Measurements from ENCODE around the gene DOCK10. TPM values are rescaled to one million over a fixed set of nuclear protein-coding genes. Genes with fewer than 3 reads are reported as not detected.

Gene DOCK10
- total RNA-seq, 1 experiment from 2014 or later = 28.9 TPM

GRCh38 chr2:224934526-224935188 is 107.6 kb downstream of the DOCK10 start:
- ChIA-PET POLR2A (ENCODE audit: unreplicated experiment) (no interaction called here), CTCF (no interaction called here)
- Histone ChIP-seq H3K4me3 (no peak overlapping the region), H3K9me3 (ENCODE audit: insufficient read depth, low read depth) (no peaks in the 10 kb centered on the region), H3K27ac (no peak overlapping the region), H3K27me3 (ENCODE audit: insufficient read depth, low read depth) (no peaks in the 10 kb centered on the region), H3K9me2 (ENCODE audit: insufficient read depth) (no peaks in the 10 kb centered on the region), H3K79me2 (ENCODE audit: low read depth) (no peaks in the 10 kb centered on the region), H3K36me3 (ENCODE audit: low read depth) (no peaks in the 10 kb centered on the region), H3K4me2 (no peak overlapping the region), H3F3A (ENCODE audit: insufficient read depth, low read depth) (no peaks in the 10 kb centered on the region), H3K4me1 (replicated peaks; ENCODE audit: insufficient read depth) (no peaks in the 10 kb centered on the region), H2AFZ (no peak overlapping the region), H4K20me1 (ENCODE audit: insufficient read depth) (no peaks in the 10 kb centered on the region)
- TF ChIP-seq EZH2 (IDR thresholded peaks at IDR 0.05; ENCODE audit: low read depth) = no peak
- no peak for TF ChIP-seq CTCF (conservative IDR thresholded peaks at IDR 0.05)
- DNase-seq = no peak
- intact Hi-C loops (cut with micrococcal nuclease; ENCODE audit: unreplicated experiment) = loop anchor here (5.0 kb wide), 2 partner anchors 68 to 728 kb away; no protein-coding TSS in a partner anchor
- BruUV-seq (replicated peaks) = no TSS peak

GRCh38 chr2:224933431-224933830 is 108.8 kb downstream of the DOCK10 start:
- no peak for TF ChIP-seq CTCF (conservative IDR thresholded peaks at IDR 0.05)
- TF ChIP-seq EZH2 (IDR thresholded peaks at IDR 0.05; ENCODE audit: low read depth) = no peak
- no TSS peak for BruUV-seq (replicated peaks)
- no peaks in the 10 kb centered on the region; the same call in 1 of the 2 replicates for H3K9me2 ChIP-seq (ENCODE audit: insufficient read depth)
- no peaks in the 10 kb centered on the region for H3K4me1 ChIP-seq (replicated peaks; ENCODE audit: insufficient read depth)
- no peaks in the 10 kb centered on the region for H3F3A ChIP-seq (ENCODE audit: insufficient read depth, low read depth)
- H3K4me2 ChIP-seq = no peak overlapping the region
- no peaks in the 10 kb centered on the region for H4K20me1 ChIP-seq (ENCODE audit: insufficient read depth)
- H3K27me3 ChIP-seq (ENCODE audit: insufficient read depth, low read depth) = no peaks in the 10 kb centered on the region
- H3K36me3 ChIP-seq (ENCODE audit: low read depth) = no peaks in the 10 kb centered on the region
- no peaks in the 10 kb centered on the region for H3K79me2 ChIP-seq (ENCODE audit: low read depth)
- H2AFZ ChIP-seq = no peak overlapping the region
- DNase-seq = no peak
- no peak overlapping the region for H3K27ac ChIP-seq
- H3K4me3 ChIP-seq = no peak overlapping the region
- ChIA-PET POLR2A (ENCODE audit: unreplicated experiment) (no interaction called here), CTCF (no interaction called here)
- H3K9me3 ChIP-seq (ENCODE audit: insufficient read depth, low read depth) = no peaks in the 10 kb centered on the region
- intact Hi-C loops (cut with micrococcal nuclease; ENCODE audit: unreplicated experiment) = loop anchor here (5.0 kb wide), 2 partner anchors 69 to 729 kb away; no protein-coding TSS in a partner anchor

- POLR2A ChIA-PET (ENCODE audit: unreplicated experiment) = no interaction called here
Measured at GRCh38 chr2:224932522-224932921, 109.7 kb downstream of the DOCK10 start.

More at GRCh38 chr2:224932522-224932921, 109.7 kb downstream of the DOCK10 start:
- no peaks in the 10 kb centered on the region for H3K36me3 ChIP-seq (ENCODE audit: low read depth)
- H3K27ac ChIP-seq = no peak overlapping the region
- H3K4me3 ChIP-seq = no peak overlapping the region
- no peaks in the 10 kb centered on the region for H3F3A ChIP-seq (ENCODE audit: insufficient read depth, low read depth)
- TF ChIP-seq EZH2 (IDR thresholded peaks at IDR 0.05; ENCODE audit: low read depth) (no peak), CTCF (conservative IDR thresholded peaks at IDR 0.05) (no peak)
- H3K4me1 ChIP-seq (replicated peaks; ENCODE audit: insufficient read depth) = no peaks in the 10 kb centered on the region
- H3K9me2 ChIP-seq (ENCODE audit: insufficient read depth) = no peaks in the 10 kb centered on the region; the same call in 1 of the 2 replicates
- no peaks in the 10 kb centered on the region for H4K20me1 ChIP-seq (ENCODE audit: insufficient read depth)
- no peak overlapping the region for H3K4me2 ChIP-seq
- no peak for DNase-seq
- CTCF ChIA-PET = no interaction called here
- H3K79me2 ChIP-seq (ENCODE audit: low read depth) = no peaks in the 10 kb centered on the region
- H3K9me3 ChIP-seq (ENCODE audit: insufficient read depth, low read depth) = no peaks in the 10 kb centered on the region
- intact Hi-C loops (cut with micrococcal nuclease; ENCODE audit: unreplicated experiment) = loop anchor here (5.0 kb wide), 2 partner anchors 70 to 730 kb away; no protein-coding TSS in a partner anchor
- no peak overlapping the region for H2AFZ ChIP-seq
- no peaks in the 10 kb centered on the region for H3K27me3 ChIP-seq (ENCODE audit: insufficient read depth, low read depth)
- no TSS peak for BruUV-seq (replicated peaks)

Measured in PC-9 (cell line).